ENCODE results near the gene IQCE. TPM values are rescaled to one million over a fixed set of nuclear protein-coding genes. Genes with fewer than 3 reads are reported as not detected.
A peak's percentile ranks its signal among the peaks of the same experiment; 100 is the strongest.

The IQCE gene
- total and polyA plus RNA-seq, 2 donors (not counting 1 experiment from before 2014, with no cell fraction given): 5.3 to 8.3 TPM

- Histone ChIP-seq H2AFZ (ENCODE audit: low read length) (no peak overlapping the region), H3K9ac (ENCODE audit: insufficient read depth, low read length) (no peak overlapping the region), H3K4me1 (ENCODE audit: control insufficient read depth, extremely low read depth, insufficient read depth, low read length) (peaks cover 11% of the 10 kb centered on the region), H3K4me3 (replicated peaks in 1 of 4; ENCODE audit: control extremely low read depth in 1 of 4, insufficient read depth in 1 of 4, low read depth in 3 of 4, low read length in 4 of 4) (no peak overlapping the region), H3K9me3 (ENCODE audit: control insufficient read depth, insufficient read depth, low read depth, low read length) (no peaks in the 10 kb centered on the region), H3K79me2 (ENCODE audit: control insufficient read depth, insufficient read depth, low read length) (peaks cover 26% of the 10 kb centered on the region), H3K4me2 (ENCODE audit: extremely low read depth, insufficient read depth, low read length) (no peak overlapping the region), H4K20me1 (ENCODE audit: control insufficient read depth, extremely low read depth, insufficient read depth, low read length) (no peaks in the 10 kb centered on the region), H3K27me3 (ENCODE audit: control insufficient read depth, insufficient read depth, low read length) (no peaks in the 10 kb centered on the region), H3K27ac (ENCODE audit: insufficient read depth, low read length) (no peak overlapping the region), H3K36me3 (ENCODE audit: control insufficient read depth, insufficient read depth, low read length) (peaks cover 1% of the 10 kb centered on the region)
- DNase-seq (ENCODE audit: low read depth in 2 of 2): no peak
- no peak for TF ChIP-seq EZH2 (IDR thresholded peaks at IDR 0.05; ENCODE audit: low read length, missing control alignments)
- TF ChIP-seq CTCF (conservative IDR thresholded peaks at IDR 0.05 in 1 of 2, IDR thresholded peaks at IDR 0.05 in 1 of 2; ENCODE audit: low read depth in 1 of 2, low read length in 2 of 2): no peak
These were observed 71.2 kb downstream of the IQCE start for GRCh38 chr7:2629746-2630681.

DNA sequence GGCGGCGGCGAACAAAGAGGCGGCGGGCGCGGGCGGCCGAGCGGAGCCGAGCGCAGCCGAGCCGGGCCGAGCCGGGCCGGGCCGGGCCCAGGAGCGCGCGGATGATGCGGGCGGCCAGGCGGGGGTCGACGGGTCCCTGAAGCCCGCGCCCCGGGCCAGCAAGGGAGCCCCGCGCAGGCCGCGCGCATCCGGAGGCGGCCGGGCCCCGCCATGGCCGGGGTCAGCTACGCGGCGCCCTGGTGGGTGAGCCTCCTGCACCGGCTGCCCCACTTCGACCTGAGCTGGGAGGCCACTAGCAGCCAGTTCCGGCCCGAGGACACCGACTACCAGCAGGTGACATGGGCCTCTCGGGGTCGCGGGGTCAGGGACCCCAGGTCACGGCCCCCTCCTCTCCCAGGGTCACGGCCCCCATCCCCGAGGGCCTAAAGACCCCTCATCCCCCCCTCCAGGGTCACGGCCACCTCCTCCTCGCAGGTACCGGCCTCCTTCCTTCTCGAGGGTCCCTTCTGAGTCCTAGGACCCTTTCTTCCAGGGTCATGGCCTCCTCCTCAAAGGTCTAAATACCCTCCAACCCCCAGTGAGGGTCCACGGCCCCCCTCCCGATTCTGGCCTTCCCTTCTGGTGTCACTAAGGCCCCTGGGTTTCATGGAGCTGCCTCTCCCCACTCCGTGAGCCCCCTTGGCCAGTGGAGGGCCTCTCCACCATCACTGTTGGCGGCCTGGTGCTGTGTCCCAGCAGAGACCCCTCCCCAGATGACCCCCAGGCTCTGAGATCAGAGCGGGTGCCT lies 73.4 kb downstream of the IQCE start, which contains the start of gene TTYH3:
TSS of gene TTYH3 (plus strand) at position 41 of the 787 bp plus-strand sequence. CDS start at position 211, 170 bp downstream.
- H3K4me3 ChIP-seq (replicated peaks in 1 of 4; ENCODE audit: control extremely low read depth in 1 of 4, insufficient read depth in 1 of 4, low read depth in 3 of 4, low read length in 4 of 4): peak within 1 kb of the TSS; percentile 68 to 90 (median 84)
- H3K27ac ChIP-seq (ENCODE audit: insufficient read depth, low read length): peak within 1 kb of the TSS; percentile 97
- H3K9me3 ChIP-seq (ENCODE audit: control insufficient read depth, insufficient read depth, low read depth, low read length): no peaks in the 10 kb centered on the region
- H3K36me3 ChIP-seq (ENCODE audit: control insufficient read depth, insufficient read depth, low read length): peaks cover 6% of the 10 kb centered on the region
- peak within 1 kb of the TSS; percentile 4 for H2AFZ ChIP-seq (ENCODE audit: low read length)
- peak within 1 kb of the TSS; percentile 95 for H3K9ac ChIP-seq (ENCODE audit: insufficient read depth, low read length)
- no peak for DNase-seq (ENCODE audit: low read depth in 2 of 2)
- no peaks in the 10 kb centered on the region for H3K27me3 ChIP-seq (ENCODE audit: control insufficient read depth, insufficient read depth, low read length)
- TF ChIP-seq EZH2 (IDR thresholded peaks at IDR 0.05; ENCODE audit: low read length, missing control alignments): no peak
- TF ChIP-seq CTCF (conservative IDR thresholded peaks at IDR 0.05 in 1 of 2, IDR thresholded peaks at IDR 0.05 in 1 of 2; ENCODE audit: low read depth in 1 of 2, low read length in 2 of 2): no peak
- H3K4me1 ChIP-seq (ENCODE audit: control insufficient read depth, extremely low read depth, insufficient read depth, low read length): peaks cover 23% of the 10 kb centered on the region
- H4K20me1 ChIP-seq (ENCODE audit: control insufficient read depth, extremely low read depth, insufficient read depth, low read length): no peaks in the 10 kb centered on the region
- H3K79me2 ChIP-seq (ENCODE audit: control insufficient read depth, insufficient read depth, low read length): peaks cover 48% of the 10 kb centered on the region
- peak within 1 kb of the TSS; percentile 77 for H3K4me2 ChIP-seq (ENCODE audit: extremely low read depth, insufficient read depth, low read length)
